PC-9 (cell line): ENCODE data around the gene INPP5B. TPM values are rescaled to one million over a fixed set of nuclear protein-coding genes. Genes with fewer than 3 reads are reported as not detected.

Experiments
- BruUV-seq: library from RNA; stranded (reverse); fragments of 400-500 nt; replicated peaks from 2 replicates; lab custom pipeline; 2021; lab: Mats Ljungman, UMichigan
- CTCF ChIA-PET: fragments of 300-600 bp; sonication (Branson Sonifier 250); formaldehyde crosslinking; loops from one replicate; lab custom pipeline; 2022; ENCODE audit warnings: antibody characterized with exemption; lab: Charles Lee
- POLR2A ChIA-PET: fragments of 300-600 bp; sonication (Branson Sonifier 250); formaldehyde crosslinking; loops from one replicate; lab custom pipeline; 2022; ENCODE audit warnings: antibody characterized with exemption; ENCODE audit not compliant: unreplicated experiment; lab: Charles Lee
- DNase-seq, 2 experiments: peaks; one replicate each; pipeline versions ENCODE4 v3.0.0 to v3.0.0-alpha.2; 2015 to 2022; ENCODE audit warnings: mixed read lengths in 1 of 2
- H2AFZ ChIP-seq: fragments of 200-600 bp; sonication (generic); 2 replicates; pipeline ENCODE4 v1.8.1; 2017; ENCODE audit warnings: antibody characterized with exemption
- H3F3A ChIP-seq: fragments of 200-600 bp; sonication (generic); 2 replicates; pipeline ENCODE4 v1.8.1; 2017; ENCODE audit warnings: antibody characterized with exemption, mild to moderate bottlenecking, low read depth; ENCODE audit not compliant: insufficient read depth
- H3K27ac ChIP-seq: fragments of 200-600 bp; sonication (generic); 2 replicates; pipeline ENCODE4 v1.6.1; 2016; ENCODE audit warnings: mixed run types
- H3K27me3 ChIP-seq: fragments of 200-600 bp; sonication (generic); 2 replicates; pipeline ENCODE4 v1.6.1; 2016; ENCODE audit warnings: low read depth, mixed run types; ENCODE audit not compliant: insufficient read depth
- H3K36me3 ChIP-seq: fragments of 200-600 bp; sonication (generic); 2 replicates; pipeline ENCODE4 v1.6.1; 2016; ENCODE audit warnings: low read depth, mixed run types
- H3K4me1 ChIP-seq: fragments of 200-600 bp; sonication (generic); replicated peaks from 2 replicates; pipeline ENCODE4 v1.6.1; 2016; ENCODE audit warnings: mixed run types; ENCODE audit not compliant: insufficient read depth
- H3K4me2 ChIP-seq: fragments of 200-600 bp; sonication (generic); 2 replicates; pipeline ENCODE4 v1.6.1; 2017; ENCODE audit warnings: mixed run types
- H3K4me3 ChIP-seq: fragments of 200-600 bp; sonication (generic); 2 replicates; pipeline ENCODE4 v1.6.1; 2016; ENCODE audit warnings: mixed run types
- H3K79me2 ChIP-seq: fragments of 200-600 bp; sonication (generic); 2 replicates; pipeline ENCODE4 v1.6.1; 2017; ENCODE audit warnings: low read depth, mixed run types
- H3K9me2 ChIP-seq: fragments of 200-600 bp; sonication (generic); 2 replicates; pipeline ENCODE4 v1.8.1; 2017; ENCODE audit warnings: mild to moderate bottlenecking; ENCODE audit not compliant: insufficient read depth
- H3K9me3 ChIP-seq: fragments of 200-600 bp; sonication (generic); 2 replicates; pipeline ENCODE4 v1.8.1; 2016; ENCODE audit warnings: low read depth; ENCODE audit not compliant: insufficient read depth
- H4K20me1 ChIP-seq: fragments of 200-600 bp; sonication (generic); 2 replicates; pipeline ENCODE4 v1.8.1; 2017; ENCODE audit not compliant: insufficient read depth
- EZH2 ChIP-seq: fragments of 200-600 bp; sonication (generic); IDR thresholded peaks from 2 replicates; pipeline ENCODE4 v1.8.0; 2017; ENCODE audit warnings: antibody characterized with exemption, low read depth
- intact Hi-C: fragments of 100-400 bp; cut with micrococcal nuclease; formaldehyde crosslinking; loops from one replicate; pipeline ENCODE4 v1.10.0; 2022; ENCODE audit not compliant: unreplicated experiment
- total RNA-seq: library from RNA; stranded (reverse); gene quantifications from 2 replicates; pipeline ENCODE4 v1.2.3, GENCODE V29; 2021
- TF ChIP-seq, protein P1 (sequence below): fragments of 200-600 bp; sonication (generic); conservative IDR thresholded peaks from 2 replicates; pipeline ENCODE4 v1.6.1; 2017; ENCODE audit warnings: mixed run types, antibody characterized with exemption, mild to moderate bottlenecking, moderate library complexity

Gene INPP5B
- total RNA-seq, 1 experiment from 2014 or later, result 28.1 TPM

DNA sequence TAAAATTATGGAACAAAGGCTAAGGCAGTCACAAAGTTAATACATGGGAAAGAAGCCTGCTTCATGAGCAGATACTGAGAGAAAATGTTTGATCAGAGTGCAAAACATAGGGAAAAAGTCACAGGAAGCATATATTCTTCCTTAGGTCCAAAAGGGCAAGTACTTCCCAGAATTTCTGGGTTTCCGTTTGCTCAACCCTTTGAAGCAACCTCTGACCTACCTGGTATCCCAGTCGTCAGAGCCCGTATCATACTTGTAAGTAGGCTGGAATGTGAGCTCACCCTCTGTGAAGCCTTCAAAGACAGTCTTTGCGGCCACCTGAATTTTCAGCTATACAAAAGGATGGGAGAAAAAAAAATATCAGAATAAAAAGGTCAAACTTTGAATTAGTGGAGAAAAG lies 67.0 kb downstream of the INPP5B start:
- TF ChIP-seq EZH2, result no peak
- TF ChIP-seq, protein P1, sequence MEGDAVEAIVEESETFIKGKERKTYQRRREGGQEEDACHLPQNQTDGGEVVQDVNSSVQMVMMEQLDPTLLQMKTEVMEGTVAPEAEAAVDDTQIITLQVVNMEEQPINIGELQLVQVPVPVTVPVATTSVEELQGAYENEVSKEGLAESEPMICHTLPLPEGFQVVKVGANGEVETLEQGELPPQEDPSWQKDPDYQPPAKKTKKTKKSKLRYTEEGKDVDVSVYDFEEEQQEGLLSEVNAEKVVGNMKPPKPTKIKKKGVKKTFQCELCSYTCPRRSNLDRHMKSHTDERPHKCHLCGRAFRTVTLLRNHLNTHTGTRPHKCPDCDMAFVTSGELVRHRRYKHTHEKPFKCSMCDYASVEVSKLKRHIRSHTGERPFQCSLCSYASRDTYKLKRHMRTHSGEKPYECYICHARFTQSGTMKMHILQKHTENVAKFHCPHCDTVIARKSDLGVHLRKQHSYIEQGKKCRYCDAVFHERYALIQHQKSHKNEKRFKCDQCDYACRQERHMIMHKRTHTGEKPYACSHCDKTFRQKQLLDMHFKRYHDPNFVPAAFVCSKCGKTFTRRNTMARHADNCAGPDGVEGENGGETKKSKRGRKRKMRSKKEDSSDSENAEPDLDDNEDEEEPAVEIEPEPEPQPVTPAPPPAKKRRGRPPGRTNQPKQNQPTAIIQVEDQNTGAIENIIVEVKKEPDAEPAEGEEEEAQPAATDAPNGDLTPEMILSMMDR, result no peak
- CTCF ChIA-PET, result no interaction called here
- intact Hi-C loops, result loop anchor here (5.0 kb wide), 1 partner anchor 1182 kb away; no protein-coding TSS in a partner anchor

GRCh38 chr1:37878071-37878470 lies 68.8 kb downstream of the INPP5B start:
- H3K9me2 ChIP-seq, result no peaks in the 10 kb centered on the region
- POLR2A ChIA-PET, result no interaction called here
- intact Hi-C loops, result no loop called here
- no peak overlapping the region for H3K4me2 ChIP-seq
- H3K9me3 ChIP-seq, result no peaks in the 10 kb centered on the region
- no TSS peak for BruUV-seq
- no peak overlapping the region for H3K4me3 ChIP-seq
- H3K27ac ChIP-seq, result no peak overlapping the region
- H3K4me1 ChIP-seq, result no peaks in the 10 kb centered on the region
- H3K36me3 ChIP-seq, result no peaks in the 10 kb centered on the region
- no peaks in the 10 kb centered on the region for H3K27me3 ChIP-seq
- DNase-seq, result no peak
- H4K20me1 ChIP-seq, result no peaks in the 10 kb centered on the region; the same call in 1 of the 2 replicates
- no peaks in the 10 kb centered on the region; the same call in 1 of the 2 replicates for H3F3A ChIP-seq
- TF ChIP-seq EZH2, result no peak
- TF ChIP-seq, protein P1, result no peak
- H2AFZ ChIP-seq, result no peak overlapping the region
- H3K79me2 ChIP-seq, result no peaks in the 10 kb centered on the region
- CTCF ChIA-PET, result no interaction called here

More for the DNA sequence above, 67.0 kb downstream of the INPP5B start:
- H4K20me1 ChIP-seq, result no peaks in the 10 kb centered on the region; the same call in 1 of the 2 replicates
- H3K27me3 ChIP-seq, result no peaks in the 10 kb centered on the region
- no peak overlapping the region for H3K4me3 ChIP-seq
- no peaks in the 10 kb centered on the region for H3K36me3 ChIP-seq
- H3K9me2 ChIP-seq, result no peaks in the 10 kb centered on the region
- H3K9me3 ChIP-seq, result no peaks in the 10 kb centered on the region
- no peaks in the 10 kb centered on the region for H3K79me2 ChIP-seq
- H3K4me2 ChIP-seq, result no peak overlapping the region
- BruUV-seq, result no TSS peak
- POLR2A ChIA-PET, result interaction anchor here (0.6 kb wide), 1 partner anchor 29 kb away, joined by 6 read pairs; no protein-coding TSS in a partner anchor
- H3K4me1 ChIP-seq, result no peaks in the 10 kb centered on the region
- no peak for DNase-seq
- no peak overlapping the region for H3K27ac ChIP-seq
- H2AFZ ChIP-seq, result no peak overlapping the region
- H3F3A ChIP-seq, result no peaks in the 10 kb centered on the region

DNA sequence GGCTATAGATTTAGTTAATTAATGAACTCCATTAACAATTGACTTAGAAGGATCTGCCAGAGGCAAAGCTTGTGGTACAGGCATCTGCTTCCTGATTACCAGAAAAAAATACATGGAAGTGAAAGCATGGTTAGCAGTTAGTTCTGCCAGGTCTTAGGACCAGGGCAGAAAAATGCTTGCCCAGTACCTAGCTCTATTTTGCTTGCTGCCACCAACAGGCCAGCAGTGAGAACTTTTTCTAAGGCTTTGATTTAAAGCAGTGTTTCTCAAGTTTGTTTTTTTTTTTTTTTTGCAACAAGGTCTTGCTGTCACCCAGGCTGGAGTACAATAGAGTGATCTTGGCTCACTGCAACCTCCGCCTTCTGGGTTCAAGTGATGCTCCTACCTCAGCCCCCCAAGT lies 71.0 kb downstream of the INPP5B start:
- no peak overlapping the region for H3K27ac ChIP-seq
- intact Hi-C loops, result no loop called here
- H3F3A ChIP-seq, result no peaks in the 10 kb centered on the region; the same call in 1 of the 2 replicates
- H3K79me2 ChIP-seq, result no peaks in the 10 kb centered on the region
- H3K4me3 ChIP-seq, result no peak overlapping the region
- BruUV-seq, result no TSS peak
- DNase-seq, result peak in 1 of 2 experiments; percentile 48
- no peaks in the 10 kb centered on the region for H3K4me1 ChIP-seq
- no peaks in the 10 kb centered on the region for H3K9me2 ChIP-seq
- H4K20me1 ChIP-seq, result no peaks in the 10 kb centered on the region
- CTCF ChIA-PET, result interaction anchor here (0.6 to 0.8 kb wide), 6 partner anchors 125 to 1300 kb away, joined by 3 to 11 read pairs (median 4); no protein-coding TSS in a partner anchor
- no peaks in the 10 kb centered on the region for H3K9me3 ChIP-seq
- POLR2A ChIA-PET, result interaction anchor here (0.6 kb wide), 1 partner anchor 146 kb away, joined by 3 read pairs; no protein-coding TSS in a partner anchor
- H3K36me3 ChIP-seq, result no peaks in the 10 kb centered on the region
- no peak for TF ChIP-seq EZH2
- TF ChIP-seq, protein P1, result peak; percentile 56
- H3K4me2 ChIP-seq, result no peak overlapping the region
- no peak overlapping the region for H2AFZ ChIP-seq
- no peaks in the 10 kb centered on the region for H3K27me3 ChIP-seq
